Measurements from ENCODE around the gene ACSM2A. TPM values are rescaled to one million over a fixed set of nuclear protein-coding genes. Genes with fewer than 3 reads are reported as not detected.
"Not testable (repeated sequence)": the region's sequence is repeated elsewhere in the genome, so short reads cannot be mapped to it uniquely, and the experiment has no call there.

Gene ACSM2A
- total RNA-seq, 4 donors from 2014 or later, result not detected

DNA sequence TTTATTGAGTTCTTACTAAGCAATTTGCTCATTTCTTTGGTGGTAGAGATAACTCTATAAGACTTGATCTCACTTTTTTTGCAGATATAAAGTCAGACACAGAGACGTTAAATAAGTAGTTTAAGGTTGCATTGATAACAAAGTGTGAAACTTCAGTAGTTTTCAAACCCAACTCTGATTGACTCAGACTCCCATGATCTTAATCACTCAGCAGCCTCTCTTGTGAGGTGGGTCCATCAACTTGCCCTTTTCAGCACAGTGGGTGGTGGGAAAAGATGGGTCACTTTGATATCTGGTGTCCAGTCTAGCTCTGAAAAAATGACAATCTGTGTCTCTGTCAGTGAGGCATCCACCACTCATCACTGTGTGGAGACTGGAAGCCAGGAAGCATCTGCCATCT, 19.4 kb downstream of the ACSM2A start:
- H3K9me3 ChIP-seq; H3K4me1 ChIP-seq; H3K36me3 ChIP-seq; H3K4me3 ChIP-seq; DNase-seq; H3K27ac ChIP-seq; H3K27me3 ChIP-seq; in situ Hi-C loops (cut with MboI; ENCODE audit: low pct_ligation_motif_present in 1 of 4, low pct_unique_long_range_greater_than_20kb in 1 of 4, low sequenced_read_pairs in 3 of 4); intact Hi-C loops (cut with DNase I; ENCODE audit: low total_unique reads): not testable (repeated sequence)
- WGBS, 2 donors (ENCODE audit: low coverage in 1 of 2), result 74% methylated on average over 1 of the region's 1 CpG; no CpG with 5 or more reads in 1 of the 2 donors

GRCh38 chr16:20477188-20477744, 25.9 kb downstream of the ACSM2A start:
- intact Hi-C loops (cut with DNase I; ENCODE audit: low total_unique reads); in situ Hi-C loops (cut with MboI; ENCODE audit: low pct_ligation_motif_present in 1 of 4, low pct_unique_long_range_greater_than_20kb in 1 of 4, low sequenced_read_pairs in 3 of 4); H3K27ac ChIP-seq; H3K4me1 ChIP-seq; H3K27me3 ChIP-seq; H3K9me3 ChIP-seq; H3K4me3 ChIP-seq; H3K36me3 ChIP-seq; DNase-seq: not testable (repeated sequence)
- WGBS, 2 donors (ENCODE audit: low coverage in 1 of 2), result 54% methylated on average over 2 of the region's 2 CpGs; no CpG with 5 or more reads in 1 of the 2 donors

GRCh38 chr16:20483989-20484388, 32.7 kb downstream of the ACSM2A start:
- 54% methylated on average over 1 of the region's 1 CpG; no CpG with 5 or more reads in 1 of the 2 donors for WGBS, 2 donors (ENCODE audit: low coverage in 1 of 2)
- H3K4me1 ChIP-seq; H3K36me3 ChIP-seq; H3K27me3 ChIP-seq; DNase-seq; H3K4me3 ChIP-seq; in situ Hi-C loops (cut with MboI; ENCODE audit: low pct_ligation_motif_present in 1 of 4, low pct_unique_long_range_greater_than_20kb in 1 of 4, low sequenced_read_pairs in 3 of 4); H3K27ac ChIP-seq; intact Hi-C loops (cut with DNase I; ENCODE audit: low total_unique reads); H3K9me3 ChIP-seq: not testable (repeated sequence)

GRCh38 chr16:20484726-20485125, 33.4 kb downstream of the ACSM2A start:
- DNase-seq, result no peak
- H3K4me3 ChIP-seq, result no peak overlapping the region
- H3K27ac ChIP-seq, result no peak overlapping the region
- intact Hi-C loops (cut with DNase I; ENCODE audit: low total_unique reads), result no loop called here
- in situ Hi-C loops (cut with MboI; ENCODE audit: low pct_ligation_motif_present in 1 of 4, low pct_unique_long_range_greater_than_20kb in 1 of 4, low sequenced_read_pairs in 3 of 4), result no loop called here
- no peaks in the 10 kb centered on the region for H3K36me3 ChIP-seq
- TF ChIP-seq CTCF (IDR thresholded peaks at IDR 0.05) (no peak), POLR2A (IDR thresholded peaks at IDR 0.05) (no peak), EP300 (IDR thresholded peaks at IDR 0.05; ENCODE audit: low read depth) (no peak), POLR2AphosphoS5 (IDR thresholded peaks at IDR 0.05) (no peak)
- WGBS, 2 donors (ENCODE audit: low coverage in 1 of 2), result 70% methylated on average over 1 of the region's 1 CpG; no CpG with 5 or more reads in 1 of the 2 donors
- H3K9me3 ChIP-seq, result no peaks in the 10 kb centered on the region
- H3K4me1 ChIP-seq, result no peaks in the 10 kb centered on the region
- no peaks in the 10 kb centered on the region for H3K27me3 ChIP-seq

DNA sequence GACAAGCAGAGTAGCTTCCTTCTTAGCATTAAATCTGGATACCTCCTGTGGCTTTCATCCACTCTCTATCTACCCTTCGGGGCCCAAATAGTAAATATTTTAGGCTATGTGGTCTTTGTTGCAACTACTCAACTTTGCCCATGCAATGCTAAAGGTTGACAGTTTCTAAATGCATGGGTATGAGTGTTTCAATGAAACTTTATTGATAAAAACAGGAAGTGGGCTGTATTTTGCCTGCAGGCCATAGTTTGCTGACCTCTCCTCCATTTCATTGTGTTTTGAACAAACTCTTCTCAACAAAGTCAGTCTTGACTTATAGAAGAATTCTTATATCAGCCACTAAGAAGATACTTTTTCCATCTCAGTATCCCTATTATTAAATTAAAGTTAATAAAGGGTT, 34.1 kb downstream of the ACSM2A start:
- H3K9me3 ChIP-seq, result no peaks in the 10 kb centered on the region
- no peaks in the 10 kb centered on the region for H3K4me1 ChIP-seq
- WGBS, 2 donors (ENCODE audit: low coverage in 1 of 2), result 80 to 90% methylated on average over 1 of the region's 1 CpG
- H3K27ac ChIP-seq, result no peak overlapping the region
- H3K4me3 ChIP-seq, result no peak overlapping the region
- H3K27me3 ChIP-seq, result no peaks in the 10 kb centered on the region
- in situ Hi-C loops (cut with MboI; ENCODE audit: low pct_ligation_motif_present in 1 of 4, low pct_unique_long_range_greater_than_20kb in 1 of 4, low sequenced_read_pairs in 3 of 4) (no loop called here), intact Hi-C loops (cut with DNase I; ENCODE audit: low total_unique reads) (no loop called here)
- no peak for DNase-seq
- no peaks in the 10 kb centered on the region for H3K36me3 ChIP-seq
- TF ChIP-seq EP300 (IDR thresholded peaks at IDR 0.05; ENCODE audit: low read depth) (no peak), POLR2A (IDR thresholded peaks at IDR 0.05) (no peak), CTCF (IDR thresholded peaks at IDR 0.05) (no peak), POLR2AphosphoS5 (IDR thresholded peaks at IDR 0.05) (no peak)

DNA sequence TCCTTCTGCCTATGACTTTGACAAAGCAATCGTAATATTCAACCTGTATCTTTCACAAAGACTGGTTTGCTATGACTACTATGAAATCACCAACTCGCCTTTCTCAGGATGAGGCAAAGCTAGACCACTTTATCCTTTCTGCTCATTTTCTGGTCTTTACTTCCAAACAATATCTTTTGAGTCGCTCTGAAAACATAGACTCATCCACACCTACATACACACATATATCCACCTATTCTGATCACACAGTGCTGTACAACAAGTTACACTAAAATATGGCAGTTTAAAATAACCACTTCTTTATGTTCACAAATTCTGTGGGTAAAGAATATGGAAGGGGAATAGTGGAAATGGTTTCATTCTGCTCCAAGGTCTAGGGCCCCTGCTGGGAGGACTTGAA, 39.7 kb downstream of the ACSM2A start:
- in situ Hi-C loops (cut with MboI; ENCODE audit: low pct_ligation_motif_present in 1 of 4, low pct_unique_long_range_greater_than_20kb in 1 of 4, low sequenced_read_pairs in 3 of 4); H3K4me1 ChIP-seq; H3K4me3 ChIP-seq; H3K9me3 ChIP-seq; DNase-seq; H3K27ac ChIP-seq; intact Hi-C loops (cut with DNase I; ENCODE audit: low total_unique reads); H3K36me3 ChIP-seq; H3K27me3 ChIP-seq: not testable (repeated sequence)
- WGBS, 2 donors (ENCODE audit: low coverage in 1 of 2), result no CpG with 5 or more reads among the region's 3 CpGs

DNA sequence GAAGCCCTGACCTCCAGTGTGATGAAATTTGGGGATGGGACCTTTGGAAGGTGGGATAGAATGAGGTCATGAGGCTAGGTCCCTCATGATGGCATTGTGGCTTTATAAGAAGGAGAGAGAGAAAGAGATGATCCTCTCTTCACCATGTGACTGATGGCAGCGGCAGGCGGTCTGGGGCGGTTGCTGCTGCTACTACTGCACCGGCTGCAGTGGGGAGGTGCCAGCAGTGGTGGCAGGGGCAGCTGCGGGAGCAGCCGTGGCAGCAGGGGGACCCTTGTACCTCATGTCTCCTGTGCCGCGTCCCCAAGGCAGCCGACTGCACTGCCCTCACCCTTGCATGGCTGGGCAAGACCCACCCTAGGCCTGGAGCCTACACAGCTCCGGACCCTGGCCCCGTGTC, 40.1 kb downstream of the ACSM2A start:
- WGBS, 2 donors (ENCODE audit: low coverage in 1 of 2), result no CpG with 5 or more reads among the region's 11 CpGs
- intact Hi-C loops (cut with DNase I; ENCODE audit: low total_unique reads); H3K36me3 ChIP-seq; DNase-seq; H3K27ac ChIP-seq; H3K4me3 ChIP-seq; H3K4me1 ChIP-seq; H3K9me3 ChIP-seq; in situ Hi-C loops (cut with MboI; ENCODE audit: low pct_ligation_motif_present in 1 of 4, low pct_unique_long_range_greater_than_20kb in 1 of 4, low sequenced_read_pairs in 3 of 4); H3K27me3 ChIP-seq: not testable (repeated sequence)
